Measurements from ENCODE around the gene PLD5.

- TF ChIP-seq CTCF (IDR thresholded peaks at IDR 0.05; ENCODE audit: low read depth, low read length, poor library complexity, severe bottlenecking) (no peak), EZH2phosphoT487 (IDR thresholded peaks at IDR 0.05; ENCODE audit: borderline replicate concordance, low read length) (no peak)
These were observed 174.9 kb downstream of the PLD5 start for GRCh38 chr1:242349636-242350035.

All from DOHH2 (cell line).